ENCODE data around the gene CCR7.

CCR7 gene

DNA sequence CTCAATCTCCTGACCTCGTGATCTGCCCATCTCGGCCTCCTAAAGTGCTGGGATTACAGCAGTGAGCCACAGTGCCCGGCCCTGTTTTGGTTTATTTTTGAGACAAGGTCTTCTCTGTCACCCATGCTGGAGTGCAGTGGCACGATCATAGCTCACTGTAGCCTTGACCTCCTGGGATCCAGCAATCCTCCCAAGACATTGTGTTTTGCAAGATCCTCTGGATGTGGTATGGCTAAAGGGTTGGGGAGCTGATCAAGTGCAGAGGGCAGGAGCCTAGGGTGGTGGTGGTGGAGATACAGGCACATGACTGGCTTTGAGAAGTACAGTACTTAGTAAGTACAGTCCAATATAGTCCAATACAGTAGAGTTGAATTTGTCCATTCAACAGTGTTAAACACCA, 47.3 kb downstream of the CCR7 start:
- no peak overlapping the region for H3K4me3 ChIP-seq (ENCODE audit: low read depth, low read length)
- DNase-seq (ENCODE audit: low read depth) = no peak
- TF ChIP-seq, protein P1, sequence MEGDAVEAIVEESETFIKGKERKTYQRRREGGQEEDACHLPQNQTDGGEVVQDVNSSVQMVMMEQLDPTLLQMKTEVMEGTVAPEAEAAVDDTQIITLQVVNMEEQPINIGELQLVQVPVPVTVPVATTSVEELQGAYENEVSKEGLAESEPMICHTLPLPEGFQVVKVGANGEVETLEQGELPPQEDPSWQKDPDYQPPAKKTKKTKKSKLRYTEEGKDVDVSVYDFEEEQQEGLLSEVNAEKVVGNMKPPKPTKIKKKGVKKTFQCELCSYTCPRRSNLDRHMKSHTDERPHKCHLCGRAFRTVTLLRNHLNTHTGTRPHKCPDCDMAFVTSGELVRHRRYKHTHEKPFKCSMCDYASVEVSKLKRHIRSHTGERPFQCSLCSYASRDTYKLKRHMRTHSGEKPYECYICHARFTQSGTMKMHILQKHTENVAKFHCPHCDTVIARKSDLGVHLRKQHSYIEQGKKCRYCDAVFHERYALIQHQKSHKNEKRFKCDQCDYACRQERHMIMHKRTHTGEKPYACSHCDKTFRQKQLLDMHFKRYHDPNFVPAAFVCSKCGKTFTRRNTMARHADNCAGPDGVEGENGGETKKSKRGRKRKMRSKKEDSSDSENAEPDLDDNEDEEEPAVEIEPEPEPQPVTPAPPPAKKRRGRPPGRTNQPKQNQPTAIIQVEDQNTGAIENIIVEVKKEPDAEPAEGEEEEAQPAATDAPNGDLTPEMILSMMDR (IDR thresholded peaks at IDR 0.05; ENCODE audit: control insufficient read depth, extremely low read depth, insufficient read depth) = no peak

DNA sequence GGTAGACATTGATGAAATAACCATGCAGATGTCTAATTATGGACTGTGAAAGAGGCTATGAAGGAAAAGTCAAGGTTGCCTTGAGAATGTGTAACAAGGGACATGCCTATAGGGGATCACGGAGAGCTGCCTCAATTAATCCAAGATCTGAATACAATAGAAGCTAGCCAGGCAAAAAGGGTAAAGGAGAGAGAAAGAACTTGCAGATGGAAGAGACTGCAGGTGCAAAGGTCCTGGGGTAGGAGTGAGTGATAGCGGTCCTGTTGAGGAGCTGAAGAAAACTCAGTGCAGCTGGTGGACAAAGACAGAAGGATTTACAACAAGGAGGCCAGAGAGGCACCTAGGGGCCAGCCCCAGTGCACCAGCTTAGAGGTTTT, 48.0 kb downstream of the CCR7 start:
- no peak for DNase-seq (ENCODE audit: low read depth)
- no peak overlapping the region for H3K4me3 ChIP-seq (ENCODE audit: low read depth, low read length)
- TF ChIP-seq, protein P1 (IDR thresholded peaks at IDR 0.05; ENCODE audit: control insufficient read depth, extremely low read depth, insufficient read depth) = no peak

DNA sequence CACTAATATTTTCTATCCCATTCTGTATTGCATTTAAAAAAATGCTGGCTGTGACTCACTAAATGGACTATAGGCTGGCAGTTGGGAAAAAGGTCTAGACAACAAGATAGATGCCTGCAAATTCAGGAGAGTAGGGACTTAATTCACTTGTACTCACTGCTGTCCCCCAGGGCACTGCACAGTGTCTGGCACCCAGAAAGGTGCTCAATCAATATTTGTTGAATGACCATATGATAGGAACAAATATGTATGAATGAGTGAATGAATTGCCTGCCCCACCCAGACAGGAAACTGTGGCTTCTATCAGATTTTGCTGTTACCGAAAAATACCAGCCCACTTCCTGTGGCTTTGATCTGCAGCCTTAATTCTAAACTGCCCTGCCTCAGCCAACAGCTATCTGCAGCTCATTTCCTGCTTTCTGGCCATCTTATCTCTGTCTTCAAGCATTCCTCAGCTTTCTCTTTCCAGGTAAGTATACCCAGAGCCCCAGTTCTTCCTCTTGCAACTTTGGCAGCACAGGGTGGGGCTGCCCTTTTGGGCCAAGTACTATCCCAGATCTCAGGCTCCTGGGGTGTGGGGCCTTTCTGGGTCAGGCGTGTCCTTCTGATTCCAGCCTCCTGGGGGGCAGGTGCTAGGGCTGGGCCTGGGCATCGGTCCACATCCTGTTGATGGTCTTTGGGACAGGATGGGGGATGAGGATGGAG, 48.5 kb downstream of the CCR7 start:
- TF ChIP-seq, protein P1 (IDR thresholded peaks at IDR 0.05; ENCODE audit: control insufficient read depth, extremely low read depth, insufficient read depth) = no peak
- no peak for DNase-seq (ENCODE audit: low read depth)
- H3K4me3 ChIP-seq (ENCODE audit: low read depth, low read length) = no peak overlapping the region

DNA sequence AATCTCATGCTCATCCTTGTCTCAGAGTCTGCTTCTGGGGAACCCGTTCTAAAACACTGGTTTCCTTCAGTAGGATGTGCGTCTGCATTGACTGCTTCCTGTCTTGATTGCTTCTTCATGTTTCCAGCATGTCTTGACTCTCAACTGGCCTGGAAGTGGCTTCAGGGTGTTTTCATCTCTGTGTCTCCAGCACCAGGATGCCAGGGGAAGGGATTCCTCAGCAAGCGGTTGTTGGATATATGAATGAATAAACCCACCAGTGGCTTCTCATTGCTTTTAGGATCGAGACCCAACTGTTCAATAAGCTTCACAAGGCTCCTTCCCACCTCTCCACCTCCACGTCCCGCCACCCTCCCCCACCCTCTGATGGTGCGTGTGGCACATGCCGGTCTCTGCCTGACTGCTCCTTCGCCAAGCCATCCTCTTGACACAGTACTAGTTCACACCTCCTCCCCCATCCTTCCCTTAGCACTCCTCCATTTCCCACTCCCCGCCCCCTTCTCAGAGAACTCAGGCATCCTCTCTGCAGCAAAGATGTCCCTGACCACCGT, 49.7 kb downstream of the CCR7 start:
- no peak for DNase-seq (ENCODE audit: low read depth)
- H3K4me3 ChIP-seq (ENCODE audit: low read depth, low read length) = no peak overlapping the region
- TF ChIP-seq, protein P1 (IDR thresholded peaks at IDR 0.05; ENCODE audit: control insufficient read depth, extremely low read depth, insufficient read depth) = no peak

DNA sequence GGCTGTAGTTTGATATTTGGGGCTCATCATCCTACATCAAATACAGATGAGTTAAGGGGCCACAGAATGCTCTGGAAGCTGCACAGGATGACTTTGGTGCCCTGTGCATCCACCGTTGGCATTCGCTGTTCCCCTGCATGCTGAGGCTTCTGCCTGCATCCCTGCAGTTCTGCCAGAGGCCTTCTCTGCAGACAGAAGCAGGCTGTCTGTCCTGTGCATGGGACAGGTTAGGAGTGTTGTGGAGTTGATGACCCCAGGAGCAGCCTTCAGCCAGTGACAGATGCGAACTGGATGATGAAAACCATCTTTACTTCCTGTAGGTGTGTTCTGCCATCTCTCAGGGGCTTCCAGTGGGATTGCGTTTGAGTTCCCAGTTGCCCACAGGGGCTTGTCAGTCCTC, 50.3 kb downstream of the CCR7 start:
- H3K4me3 ChIP-seq (ENCODE audit: low read depth, low read length) = no peak overlapping the region
- TF ChIP-seq, protein P1 (IDR thresholded peaks at IDR 0.05; ENCODE audit: control insufficient read depth, extremely low read depth, insufficient read depth) = no peak
- no peak for DNase-seq (ENCODE audit: low read depth)

DNA sequence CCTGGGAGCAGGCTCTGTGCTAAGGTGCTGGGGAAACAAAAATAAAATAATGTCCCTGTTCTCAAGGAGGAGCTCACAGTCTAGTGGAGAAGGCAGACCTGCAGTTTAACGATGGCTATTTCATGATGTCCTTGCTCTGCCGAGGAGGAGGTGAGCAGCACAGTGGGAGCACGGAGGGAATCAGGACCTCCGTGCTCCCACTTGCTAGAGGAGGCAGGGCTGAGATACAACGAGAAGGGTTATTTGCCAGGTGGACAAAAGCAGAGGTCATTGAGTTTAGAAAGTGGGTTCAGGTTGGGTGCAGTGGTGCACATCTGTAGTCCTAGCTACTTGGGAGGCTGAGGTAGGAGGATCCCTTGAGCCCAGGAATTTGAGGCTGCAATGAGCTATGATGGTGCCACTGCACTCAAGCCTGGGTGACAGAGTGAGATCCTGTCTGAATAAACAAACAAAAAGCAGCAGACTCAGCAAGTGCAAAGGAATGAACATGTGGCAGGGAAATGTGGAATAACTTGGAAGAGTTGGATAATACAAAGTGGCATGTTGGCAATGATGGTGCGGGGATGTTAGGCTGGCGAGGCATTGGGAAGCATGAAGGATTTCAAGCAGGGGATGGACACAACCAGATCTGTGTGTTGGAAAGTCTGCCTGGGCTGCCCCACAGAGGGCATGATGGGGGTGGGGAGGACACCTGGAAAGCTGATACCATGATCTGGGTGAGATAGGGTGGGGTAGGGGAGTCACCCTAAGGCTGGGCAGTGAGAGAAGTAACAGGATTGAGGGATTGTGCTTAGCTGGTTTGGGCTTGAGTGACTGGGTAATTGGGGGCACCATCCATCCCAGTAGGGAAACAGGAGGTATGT, 51.0 kb downstream of the CCR7 start:
- TF ChIP-seq, protein P1 (IDR thresholded peaks at IDR 0.05; ENCODE audit: control insufficient read depth, extremely low read depth, insufficient read depth) = no peak
- no peak for DNase-seq (ENCODE audit: low read depth)
- no peak overlapping the region for H3K4me3 ChIP-seq (ENCODE audit: low read depth, low read length)

All from LNCaP clone FGC (cell line).